H1 (cell line): ENCODE data around the gene AHRR.

Source experiments
- BCL11A ChIP-seq, 2 experiments: IDR thresholded peaks; one replicate each; pipeline ENCODE4 v1.6.1; 2011; ENCODE audit warnings: low read depth in 2 of 2, low read length in 2 of 2, mild to moderate bottlenecking in 2 of 2
- EP300 ChIP-seq, 2 experiments: IDR thresholded peaks; 1 replicate in 1 of 2; 2 replicates in 1 of 2; pipeline ENCODE4 v1.6.1; 2011 to 2012; ENCODE audit warnings: low read depth in 2 of 2, low read length in 2 of 2, mild to moderate bottlenecking in 2 of 2, borderline replicate concordance in 1 of 2, inconsistent platforms in 1 of 2, moderate library complexity in 1 of 2
- EZH2 ChIP-seq: fragments of 200-600 bp; sonication (generic); IDR thresholded peaks from 2 replicates; pipeline ENCODE4 v1.7.1; 2012; ENCODE audit warnings: low read depth, mild to moderate bottlenecking, moderate library complexity, low read length, inconsistent platforms; ENCODE audit not compliant: severe bottlenecking
- FOSL1 ChIP-seq: IDR thresholded peaks from 2 replicates; pipeline ENCODE4 v1.6.1; 2011; ENCODE audit warnings: mild to moderate bottlenecking, low read depth, low read length, moderate library complexity; ENCODE audit not compliant: insufficient read depth
- RAD21 ChIP-seq, 2 experiments: IDR thresholded peaks in 1 of 2; conservative IDR thresholded peaks in 1 of 2; 2 replicates each; pipeline ENCODE4 v1.6.1; 2011; ENCODE audit warnings: low read depth in 2 of 2, low read length in 2 of 2, improper control_type of control experiment in 1 of 2, inconsistent platforms in 1 of 2, mild to moderate bottlenecking in 1 of 2, moderate library complexity in 1 of 2
- TF ChIP-seq, protein P1 (sequence below): IDR thresholded peaks from 2 replicates; pipeline ENCODE4 v1.6.1; 2012; ENCODE audit warnings: inconsistent platforms
- TF ChIP-seq, protein P2 (sequence below), 3 experiments: IDR thresholded peaks; 1 replicate in 2 of 3; 2 replicates in 1 of 3; pipeline versions ENCODE4 v1.5.1 to v1.6.1; 2011; ENCODE audit warnings: low read length in 3 of 3, mild to moderate bottlenecking in 3 of 3, inconsistent platforms in 2 of 3, low read depth in 1 of 3, moderate library complexity in 1 of 3; ENCODE audit not compliant: insufficient read depth in 1 of 3; ENCODE audit errors: control extremely low read depth in 1 of 3
- TF ChIP-seq, protein P3 (sequence below): IDR thresholded peaks from 2 replicates; pipeline ENCODE4 v1.6.1; 2011; ENCODE audit warnings: low read depth, mild to moderate bottlenecking, low read length; ENCODE audit not compliant: insufficient read depth

- TF ChIP-seq FOSL1 (no peak), RAD21 (IDR thresholded peaks at IDR 0.05 in 1 of 2, conservative IDR thresholded peaks at IDR 0.05 in 1 of 2; ENCODE audit: low read depth in 2 of 2, low read length in 2 of 2) (no peak), EP300 (IDR thresholded peaks at IDR 0.05; ENCODE audit: borderline replicate concordance in 1 of 2, low read depth in 2 of 2, low read length in 2 of 2) (no peak), EZH2 (no peak), BCL11A (IDR thresholded peaks at IDR 0.05; ENCODE audit: low read depth in 2 of 2, low read length in 2 of 2) (no peak)
- TF ChIP-seq, protein P1, sequence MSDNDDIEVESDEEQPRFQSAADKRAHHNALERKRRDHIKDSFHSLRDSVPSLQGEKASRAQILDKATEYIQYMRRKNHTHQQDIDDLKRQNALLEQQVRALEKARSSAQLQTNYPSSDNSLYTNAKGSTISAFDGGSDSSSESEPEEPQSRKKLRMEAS: no peak
- TF ChIP-seq, protein P2, sequence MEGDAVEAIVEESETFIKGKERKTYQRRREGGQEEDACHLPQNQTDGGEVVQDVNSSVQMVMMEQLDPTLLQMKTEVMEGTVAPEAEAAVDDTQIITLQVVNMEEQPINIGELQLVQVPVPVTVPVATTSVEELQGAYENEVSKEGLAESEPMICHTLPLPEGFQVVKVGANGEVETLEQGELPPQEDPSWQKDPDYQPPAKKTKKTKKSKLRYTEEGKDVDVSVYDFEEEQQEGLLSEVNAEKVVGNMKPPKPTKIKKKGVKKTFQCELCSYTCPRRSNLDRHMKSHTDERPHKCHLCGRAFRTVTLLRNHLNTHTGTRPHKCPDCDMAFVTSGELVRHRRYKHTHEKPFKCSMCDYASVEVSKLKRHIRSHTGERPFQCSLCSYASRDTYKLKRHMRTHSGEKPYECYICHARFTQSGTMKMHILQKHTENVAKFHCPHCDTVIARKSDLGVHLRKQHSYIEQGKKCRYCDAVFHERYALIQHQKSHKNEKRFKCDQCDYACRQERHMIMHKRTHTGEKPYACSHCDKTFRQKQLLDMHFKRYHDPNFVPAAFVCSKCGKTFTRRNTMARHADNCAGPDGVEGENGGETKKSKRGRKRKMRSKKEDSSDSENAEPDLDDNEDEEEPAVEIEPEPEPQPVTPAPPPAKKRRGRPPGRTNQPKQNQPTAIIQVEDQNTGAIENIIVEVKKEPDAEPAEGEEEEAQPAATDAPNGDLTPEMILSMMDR (IDR thresholded peaks at IDR 0.05; ENCODE audit: control extremely low read depth in 1 of 3, insufficient read depth in 1 of 3, low read depth in 1 of 3, low read length in 3 of 3): no peak
- TF ChIP-seq, protein P3, sequence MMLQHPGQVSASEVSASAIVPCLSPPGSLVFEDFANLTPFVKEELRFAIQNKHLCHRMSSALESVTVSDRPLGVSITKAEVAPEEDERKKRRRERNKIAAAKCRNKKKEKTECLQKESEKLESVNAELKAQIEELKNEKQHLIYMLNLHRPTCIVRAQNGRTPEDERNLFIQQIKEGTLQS: no peak
These were observed 113.1 kb downstream of the AHRR start for GRCh38 chr5:434443-435146.
